ENCODE results near the gene NTSR1.

- no peak for TF ChIP-seq SIN3A (conservative IDR thresholded peaks at IDR 0.05 in 1 of 2, IDR thresholded peaks at IDR 0.05 in 1 of 2; ENCODE audit: low read depth in 1 of 2, low read length in 2 of 2)
- no peak for TF ChIP-seq EZH2 (IDR thresholded peaks at IDR 0.05; ENCODE audit: low read depth, low read length, severe bottlenecking)
- no peak for TF ChIP-seq CEBPB (IDR thresholded peaks at IDR 0.05; ENCODE audit: low read depth, low read length)
Measured at GRCh38 chr20:62665826-62666735, 42.6 kb upstream of the NTSR1 start.
